Measurements from ENCODE around the gene FGF3. TPM values are rescaled to one million over a fixed set of nuclear protein-coding genes. Genes with fewer than 3 reads are reported as not detected.

Gene FGF3
- polyA plus RNA-seq, 1 donor from 2014 or later: 3.7 TPM

GRCh38 chr11:69804769-69805508 is 14.3 kb downstream of the FGF3 start:
- Histone ChIP-seq H3F3A (ENCODE audit: insufficient read depth, low read length, poor library complexity, severe bottlenecking) (no peaks in the 10 kb centered on the region), H3K9me3 (ENCODE audit: low read length) (no peaks in the 10 kb centered on the region), H3K4me2 (ENCODE audit: low read length) (no peak overlapping the region), H3K36me3 (ENCODE audit: insufficient read depth, low read length) (no peaks in the 10 kb centered on the region), H3K9me2 (ENCODE audit: insufficient read depth, low read length) (no peaks in the 10 kb centered on the region), H3K9ac (ENCODE audit: low read length) (no peak overlapping the region), H3K4me3 (ENCODE audit: low read length) (no peak overlapping the region), H3K79me2 (replicated peaks; ENCODE audit: insufficient read depth, low read length) (no peaks in the 10 kb centered on the region), H3K27me3 (ENCODE audit: insufficient read depth, low read depth, low read length) (no peaks in the 10 kb centered on the region), H4K20me1 (ENCODE audit: insufficient read depth) (no peaks in the 10 kb centered on the region), H2AFZ (ENCODE audit: low read depth, low read length) (no peak overlapping the region), H3K27ac (ENCODE audit: low read length) (no peak overlapping the region)
- no peak for TF ChIP-seq CTCF (IDR thresholded peaks at IDR 0.05; ENCODE audit: poor library complexity, severe bottlenecking)
- TF ChIP-seq REST (IDR thresholded peaks at IDR 0.05; ENCODE audit: borderline replicate concordance): no peak
- TF ChIP-seq EZH2 (IDR thresholded peaks at IDR 0.05; ENCODE audit: borderline replicate concordance, insufficient read depth, low read length, poor library complexity, severe bottlenecking): no peak
- no peak for TF ChIP-seq EP300 (conservative IDR thresholded peaks at IDR 0.05; ENCODE audit: poor library complexity, severe bottlenecking)
- no peak for TF ChIP-seq MXI1 (conservative IDR thresholded peaks at IDR 0.05; ENCODE audit: poor library complexity, severe bottlenecking)
- TF ChIP-seq POLR2AphosphoS5 (IDR thresholded peaks at IDR 0.05): no peak
- TF ChIP-seq SMC3 (conservative IDR thresholded peaks at IDR 0.05; ENCODE audit: poor library complexity): no peak
- no peak for TF ChIP-seq RAD21 (conservative IDR thresholded peaks at IDR 0.05)
- TF ChIP-seq TAF1 (IDR thresholded peaks at IDR 0.05; ENCODE audit: low read depth): no peak

- Histone ChIP-seq H3K4me3 (ENCODE audit: low read length) (no peak overlapping the region), H2AFZ (ENCODE audit: low read depth, low read length) (no peak overlapping the region), H3K9me3 (ENCODE audit: low read length) (no peaks in the 10 kb centered on the region), H3K9ac (ENCODE audit: low read length) (no peak overlapping the region), H4K20me1 (ENCODE audit: insufficient read depth) (no peaks in the 10 kb centered on the region), H3K36me3 (ENCODE audit: insufficient read depth, low read length) (no peaks in the 10 kb centered on the region), H3K27me3 (ENCODE audit: insufficient read depth, low read depth, low read length) (no peaks in the 10 kb centered on the region), H3K4me2 (ENCODE audit: low read length) (no peak overlapping the region), H3F3A (ENCODE audit: insufficient read depth, low read length, poor library complexity, severe bottlenecking) (no peaks in the 10 kb centered on the region), H3K27ac (ENCODE audit: low read length) (no peak overlapping the region), H3K9me2 (ENCODE audit: insufficient read depth, low read length) (no peaks in the 10 kb centered on the region), H3K79me2 (replicated peaks; ENCODE audit: insufficient read depth, low read length) (no peaks in the 10 kb centered on the region)
- TF ChIP-seq EZH2 (IDR thresholded peaks at IDR 0.05; ENCODE audit: borderline replicate concordance, insufficient read depth, low read length, poor library complexity, severe bottlenecking): no peak
- TF ChIP-seq EP300 (conservative IDR thresholded peaks at IDR 0.05; ENCODE audit: poor library complexity, severe bottlenecking): no peak
- no peak for TF ChIP-seq CTCF (IDR thresholded peaks at IDR 0.05; ENCODE audit: poor library complexity, severe bottlenecking)
- TF ChIP-seq MXI1 (conservative IDR thresholded peaks at IDR 0.05; ENCODE audit: poor library complexity, severe bottlenecking): no peak
- TF ChIP-seq TAF1 (IDR thresholded peaks at IDR 0.05; ENCODE audit: low read depth): no peak
- TF ChIP-seq POLR2AphosphoS5 (IDR thresholded peaks at IDR 0.05): no peak
- no peak for TF ChIP-seq REST (IDR thresholded peaks at IDR 0.05; ENCODE audit: borderline replicate concordance)
- no peak for TF ChIP-seq RAD21 (conservative IDR thresholded peaks at IDR 0.05)
- TF ChIP-seq SMC3 (conservative IDR thresholded peaks at IDR 0.05; ENCODE audit: poor library complexity): no peak
Measured at GRCh38 chr11:69803604-69804218, 15.5 kb downstream of the FGF3 start.

All from neural cell (in vitro differentiated cells).